Amniotic epithelial cell (primary cell): Measurements from ENCODE around the gene ADAMTS17.

Experiments
- DNase-seq: peaks from one replicate; pipeline ENCODE4 v3.0.0-alpha.2; 2010; ENCODE audit warnings: low read depth

Gene ADAMTS17

DNA sequence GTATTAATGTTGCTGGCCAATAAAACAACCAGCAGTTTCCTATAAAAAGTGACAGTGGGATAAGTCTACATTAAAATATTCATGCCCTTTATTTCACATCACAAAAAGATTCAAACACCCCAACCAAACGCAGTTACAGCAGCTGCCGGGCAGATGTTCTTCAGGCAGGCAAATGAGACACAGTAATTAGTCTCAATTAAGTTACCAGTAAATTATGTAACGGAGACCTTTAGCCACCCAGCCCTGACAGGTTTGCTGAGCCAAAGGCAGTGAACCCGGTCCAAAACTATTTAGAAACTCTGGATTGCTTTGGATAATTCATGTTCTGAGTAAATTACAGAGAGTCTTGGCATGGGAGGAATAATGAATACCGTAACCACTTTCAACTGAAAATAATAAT lies 319.4 kb downstream of the ADAMTS17 start:
- DNase-seq = no peak

GRCh38 chr15:100021653-100022052 lies 320.1 kb downstream of the ADAMTS17 start:
- DNase-seq = no peak

DNA sequence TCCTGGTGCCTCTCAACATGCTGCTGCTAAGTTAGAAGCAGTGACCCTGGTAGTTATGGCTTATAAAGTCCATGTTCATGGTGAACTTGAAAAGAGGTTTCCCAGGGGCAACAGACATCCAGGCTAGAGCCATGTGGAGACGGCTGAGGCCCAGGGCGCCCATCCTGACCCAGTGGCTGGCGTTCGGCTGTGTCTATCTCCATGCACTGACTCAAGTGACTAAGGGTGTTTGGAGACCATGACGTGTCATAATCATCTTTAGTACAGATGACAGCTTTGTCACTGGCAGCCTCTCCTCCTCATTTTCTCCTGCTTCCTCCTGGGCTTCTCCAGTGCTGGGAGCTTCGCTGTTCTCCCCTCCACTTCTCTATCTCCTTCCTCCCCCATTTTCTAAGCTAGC lies 321.2 kb downstream of the ADAMTS17 start:
- DNase-seq = no peak

- DNase-seq = no peak
These were observed 321.6 kb downstream of the ADAMTS17 start for GRCh38 chr15:100020189-100020588.

- DNase-seq = no peak
These were observed 322.2 kb downstream of the ADAMTS17 start for GRCh38 chr15:100019601-100020000.

GRCh38 chr15:100018191-100018590 lies 323.6 kb downstream of the ADAMTS17 start:
- DNase-seq = no peak

DNA sequence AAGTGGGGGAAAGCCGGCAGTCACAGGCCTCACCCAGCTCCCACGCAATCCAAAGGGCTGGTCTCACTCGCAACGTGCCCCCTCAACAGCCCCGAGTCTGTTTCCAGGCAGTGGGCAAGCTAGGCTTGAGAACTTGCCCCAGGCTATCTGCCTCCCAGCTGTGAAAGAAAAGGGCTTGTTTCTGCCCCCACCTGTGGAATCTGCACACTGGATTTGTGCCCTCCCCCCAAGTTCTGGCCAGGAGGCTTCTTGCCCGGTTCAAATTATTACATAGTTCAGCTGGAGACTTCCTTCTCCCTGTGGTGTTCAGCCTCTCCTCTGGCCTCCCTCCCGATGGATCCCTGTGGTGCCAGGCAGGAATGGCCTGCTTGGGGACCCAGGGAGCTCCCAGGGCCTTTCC lies 324.6 kb downstream of the ADAMTS17 start:
- DNase-seq = no peak

DNA sequence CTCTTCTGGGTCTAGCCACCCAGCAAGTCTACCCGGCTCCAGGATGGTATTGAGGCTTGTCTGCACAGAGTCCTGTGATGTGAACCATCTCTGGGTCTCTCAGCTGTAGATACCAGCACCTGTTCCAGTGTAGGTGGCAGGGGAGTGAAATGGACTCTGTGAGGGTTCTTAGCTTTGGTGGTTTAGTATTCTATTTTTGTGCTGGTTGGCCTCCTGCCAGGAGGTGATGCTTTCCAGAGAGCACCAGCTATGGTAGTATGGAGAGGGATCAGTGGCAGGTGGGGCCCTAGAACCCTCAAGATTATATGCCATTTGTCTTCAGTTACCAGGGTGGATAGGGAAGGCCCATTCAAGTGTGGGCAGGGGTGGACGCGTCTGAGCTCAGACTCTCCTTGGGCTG lies 325.1 kb downstream of the ADAMTS17 start:
- DNase-seq = no peak

GRCh38 chr15:100011235-100011634 lies 330.5 kb downstream of the ADAMTS17 start:
- no peak for DNase-seq

- DNase-seq = no peak
These were observed 332.4 kb downstream of the ADAMTS17 start for GRCh38 chr15:100009372-100009771.

DNA sequence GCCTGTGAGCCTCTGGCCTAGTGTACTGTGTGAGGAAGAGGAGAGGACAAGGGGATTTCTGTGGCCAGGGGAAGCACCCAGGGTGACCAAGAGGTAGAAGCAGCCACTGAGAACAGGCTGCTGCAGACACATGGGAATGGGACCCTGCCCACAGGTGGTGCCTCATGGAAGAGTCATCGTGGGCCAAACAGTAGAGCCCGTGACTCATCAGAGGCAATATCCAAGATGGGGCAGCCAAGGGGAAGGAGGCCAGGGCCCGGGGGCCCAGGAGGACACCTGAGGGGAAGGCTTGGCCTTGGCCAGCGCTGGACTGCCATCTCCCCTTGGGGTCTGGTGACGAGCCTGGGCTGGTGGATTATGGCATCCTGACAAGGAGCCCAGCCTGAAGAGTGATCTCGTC lies 333.5 kb downstream of the ADAMTS17 start:
- no peak for DNase-seq

DNA sequence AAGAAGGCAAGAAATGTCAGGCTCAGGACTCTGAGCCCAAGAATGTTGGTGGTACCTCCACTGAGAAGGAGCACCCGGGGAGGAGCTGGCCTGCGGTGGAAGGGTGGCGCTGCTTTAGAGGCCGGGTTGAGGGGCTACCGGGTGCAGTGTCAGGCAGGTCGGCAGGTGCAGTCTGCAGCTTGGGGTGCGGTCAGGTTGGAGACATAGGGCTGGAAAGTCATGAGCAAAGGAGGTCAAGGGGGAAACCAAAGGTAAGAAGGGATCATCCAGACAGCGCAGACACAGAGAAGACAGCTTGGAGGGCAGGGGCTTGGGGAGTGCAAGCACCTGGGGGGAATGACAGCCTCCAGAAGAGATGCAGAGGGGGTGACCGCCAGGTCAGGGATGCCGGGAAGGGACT lies 334.2 kb downstream of the ADAMTS17 start:
- DNase-seq = no peak

DNA sequence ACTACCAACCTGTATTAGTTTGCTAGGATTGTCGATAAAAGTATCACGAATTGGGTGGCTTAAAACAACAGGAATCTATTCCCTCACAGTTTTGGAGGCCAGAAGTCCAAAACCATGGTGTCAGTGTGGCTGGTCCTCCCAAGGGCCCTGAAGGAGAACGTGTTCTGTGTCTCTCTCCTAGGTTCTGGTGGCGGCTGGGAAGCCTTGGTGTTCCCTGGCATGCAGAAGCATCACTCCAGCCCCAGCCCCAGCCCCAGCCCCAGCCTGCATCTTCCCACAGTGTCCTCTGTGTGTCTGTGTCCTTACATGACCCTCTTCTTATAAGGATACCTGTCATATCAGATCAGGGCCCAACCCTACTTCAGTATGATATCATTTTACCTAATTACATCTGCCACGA lies 336.1 kb downstream of the ADAMTS17 start:
- no peak for DNase-seq

GRCh38 chr15:100005013-100005412 lies 336.8 kb downstream of the ADAMTS17 start:
- DNase-seq = no peak

DNA sequence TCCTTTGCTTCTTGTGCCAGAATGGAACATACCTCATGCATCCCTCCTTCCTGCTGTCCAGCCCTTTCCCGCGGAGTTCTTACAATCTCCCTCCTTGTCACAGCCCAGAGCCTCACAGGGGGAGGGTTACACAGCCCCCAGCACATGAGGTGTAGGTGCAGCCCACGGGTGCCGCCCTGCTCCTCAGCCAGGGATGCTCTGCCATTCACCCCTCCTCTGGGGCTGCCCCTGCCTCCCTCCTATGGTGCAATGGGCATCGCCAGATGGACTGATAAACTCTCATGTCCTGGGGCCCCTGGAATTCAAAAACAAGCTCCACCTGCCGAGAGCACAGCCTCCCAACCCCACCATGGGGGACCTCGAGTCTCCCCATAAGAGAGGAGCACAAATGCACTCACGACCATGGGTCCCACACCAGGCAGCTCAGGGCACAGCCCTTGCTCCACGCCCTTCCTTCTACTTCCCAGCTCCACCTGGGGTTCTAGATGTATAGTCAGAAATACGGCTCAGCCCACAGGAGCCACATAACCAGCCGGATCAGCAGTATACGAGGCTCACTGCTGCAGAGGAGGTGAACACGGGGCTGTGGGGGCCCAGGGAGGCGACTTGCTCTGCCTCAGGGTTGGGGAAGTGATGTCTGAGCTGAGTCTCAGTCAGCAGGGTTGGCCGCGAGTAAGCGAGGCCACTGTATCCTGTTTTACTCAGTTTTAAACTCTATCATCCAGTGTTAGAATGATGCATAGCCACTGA lies 338.8 kb downstream of the ADAMTS17 start:
- DNase-seq = no peak

DNA sequence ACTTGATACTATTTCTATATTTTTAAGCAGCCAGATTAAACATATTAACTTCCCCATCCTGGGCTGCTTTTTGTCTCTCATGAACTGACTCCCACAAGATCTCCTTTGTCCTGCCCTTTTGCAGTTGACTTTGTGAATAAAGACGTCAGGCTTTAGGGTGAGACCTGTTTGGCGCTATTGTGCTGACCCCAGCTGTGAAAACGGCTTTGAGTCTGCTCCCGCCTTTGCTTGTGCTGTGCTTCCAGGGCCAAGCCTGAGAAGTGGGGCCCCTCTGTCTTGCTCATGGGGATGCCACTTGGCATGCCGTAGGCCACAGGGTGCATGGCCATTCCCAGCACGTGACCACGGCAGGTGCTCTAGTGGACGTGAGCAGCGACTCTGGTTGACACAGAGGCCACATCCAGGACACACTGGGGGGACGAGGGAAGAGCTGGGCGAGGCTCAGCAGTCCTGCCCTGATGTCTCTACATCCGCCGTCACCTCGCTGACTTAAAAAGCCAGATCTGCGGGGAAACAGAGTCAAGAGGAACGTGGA lies 339.6 kb downstream of the ADAMTS17 start:
- DNase-seq = no peak

DNA sequence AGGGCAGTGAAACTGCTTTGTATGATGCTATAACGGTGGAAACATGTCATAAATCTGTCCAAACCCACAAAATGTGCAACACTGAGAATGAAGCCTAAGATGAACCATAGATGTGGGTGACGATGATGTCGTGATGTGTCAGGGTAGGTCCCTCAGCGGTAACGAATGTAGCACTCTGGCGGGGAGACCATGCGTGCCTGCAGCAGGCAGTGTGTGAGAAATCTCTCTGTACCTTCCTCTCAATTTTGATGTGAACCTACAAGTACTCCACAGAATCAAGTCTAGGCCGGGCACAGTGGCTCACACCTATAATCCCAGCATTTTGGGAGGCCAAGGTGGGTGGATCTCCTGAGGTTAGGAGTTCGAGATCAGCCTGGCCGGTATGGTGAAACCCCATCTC lies 340.4 kb downstream of the ADAMTS17 start:
- no peak for DNase-seq

DNA sequence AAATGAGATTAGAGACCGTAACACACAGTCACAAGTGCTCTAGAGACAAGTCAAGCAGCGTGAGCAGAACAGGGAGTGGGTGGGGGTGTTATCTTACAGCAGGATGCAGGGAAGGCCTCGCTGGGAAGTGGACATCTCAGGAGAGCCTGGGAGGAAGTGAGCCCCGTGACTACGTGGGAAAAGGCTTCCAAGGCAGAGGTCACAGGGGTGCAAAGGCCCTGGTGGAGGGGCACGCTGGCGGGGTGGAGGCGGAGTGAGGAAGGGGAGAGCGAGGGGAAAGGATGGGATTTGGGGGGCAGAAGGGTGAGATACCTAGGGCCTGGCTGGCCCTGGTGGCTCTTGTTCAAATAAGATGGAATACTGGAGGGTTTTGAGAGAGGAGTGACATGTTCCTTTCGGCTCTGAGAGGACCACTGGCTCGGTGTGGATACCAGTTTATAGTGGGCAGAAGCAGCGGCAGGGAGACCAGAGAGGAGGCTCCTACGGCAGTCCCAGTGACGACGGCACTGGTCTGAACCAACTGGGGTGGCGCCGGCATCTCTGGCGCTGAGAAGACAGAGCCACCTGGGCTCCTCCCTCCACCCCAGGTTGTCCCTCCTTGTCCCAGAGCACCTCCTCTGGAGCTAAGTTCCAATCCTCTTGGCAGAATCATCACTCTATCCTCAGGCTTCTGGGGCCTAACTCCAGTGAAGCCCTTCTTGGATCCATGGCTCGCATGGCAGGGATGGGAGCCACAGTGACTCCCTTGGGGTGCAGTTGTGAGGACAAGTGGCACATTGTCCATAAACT lies 342.3 kb downstream of the ADAMTS17 start:
- no peak for DNase-seq

GRCh38 chr15:99998661-99999101 lies 343.1 kb downstream of the ADAMTS17 start:
- DNase-seq = no peak

DNA sequence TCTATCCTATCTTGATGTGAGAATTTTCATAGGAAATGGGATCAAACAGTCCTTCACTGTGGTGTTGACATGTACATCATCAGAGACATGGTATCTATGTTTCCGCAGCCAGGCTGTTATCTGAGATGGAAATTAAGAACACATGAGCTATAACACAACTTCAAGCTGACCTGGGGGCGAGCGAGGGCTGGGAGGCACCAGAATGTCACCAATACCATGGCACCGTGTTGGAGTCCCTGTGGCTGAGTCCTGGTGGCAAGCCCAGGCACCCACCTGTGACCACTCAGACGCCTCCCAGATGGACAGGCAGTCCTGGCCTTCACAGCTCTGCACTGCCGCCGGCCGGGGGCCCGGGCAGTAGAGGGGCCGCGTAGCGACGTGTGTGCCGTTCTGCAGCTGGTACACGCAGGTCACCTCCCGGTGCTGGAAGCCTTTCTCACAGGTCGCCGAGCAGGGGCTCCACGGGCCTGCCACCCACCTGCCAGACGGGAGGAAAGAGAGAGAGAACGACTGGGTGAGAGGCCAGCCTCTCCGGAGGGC lies 344.6 kb downstream of the ADAMTS17 start:
- DNase-seq = no peak

GRCh38 chr15:99996660-99997059 lies 345.1 kb downstream of the ADAMTS17 start:
- DNase-seq = no peak

GRCh38 chr15:99995543-99995942 lies 346.2 kb downstream of the ADAMTS17 start:
- DNase-seq = no peak

- no peak for DNase-seq
These were observed 346.9 kb downstream of the ADAMTS17 start for GRCh38 chr15:99994849-99995248.
